HG02884 (cell line): ENCODE measurements around the gene MCRS1.
"Not testable (repeated sequence)": the region's sequence is repeated elsewhere in the genome, so short reads cannot be mapped to it uniquely, and the experiment has no call there.

Source experiments
- ATAC-seq: cut with Tn5 transposase; IDR thresholded peaks from one replicate; pipeline ENCODE4 v1.9.1; 2021; ENCODE audit warnings: mild to moderate bottlenecking, moderate library complexity; ENCODE audit not compliant: unreplicated experiment

The MCRS1 gene

DNA sequence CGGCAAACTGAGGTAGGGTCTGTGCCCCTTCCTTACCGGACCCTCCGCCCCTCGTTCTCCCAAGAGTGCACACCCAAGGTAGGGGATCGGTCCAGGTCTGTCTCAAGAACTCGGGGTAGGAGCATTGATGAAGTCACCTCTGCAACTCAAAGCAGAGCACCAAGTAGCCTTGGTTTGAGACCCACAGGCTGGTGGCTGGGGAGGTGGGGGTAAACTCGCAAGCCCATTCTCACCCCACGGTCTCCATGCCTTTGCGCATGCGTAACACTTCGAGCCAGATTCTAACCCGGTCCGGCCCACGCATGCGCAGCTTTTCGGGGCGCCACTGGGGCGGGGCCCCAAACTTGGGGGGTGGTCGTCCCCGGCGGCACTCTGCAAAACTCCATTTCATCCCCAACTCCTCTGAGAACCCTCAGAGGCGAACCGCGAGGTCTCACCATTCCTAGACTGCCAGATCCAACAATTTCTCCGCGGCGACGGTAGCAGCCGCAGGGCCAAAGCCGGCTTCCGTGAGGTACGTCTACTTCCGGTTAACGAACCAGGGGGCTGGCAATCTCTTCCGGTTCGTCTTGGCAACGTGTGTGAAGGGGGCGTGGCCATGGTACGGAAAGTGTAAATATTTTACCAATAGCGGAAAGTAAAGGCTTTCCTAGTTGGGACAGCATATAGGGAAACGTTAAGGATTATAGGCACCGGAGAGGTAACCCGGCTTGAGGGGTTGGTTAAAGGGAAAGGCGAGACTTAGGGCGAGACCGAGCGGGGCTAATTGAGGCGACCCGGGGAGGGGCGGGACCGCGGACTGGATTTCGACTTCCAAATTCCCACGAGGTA lies at the start of gene MCRS1:
Gene MCRS1 (minus strand): TSS at position 532 of the 831 bp plus-strand sequence. CDS start 1,411 bp downstream, outside the sequence.
- peak; percentile 75 for ATAC-seq

GRCh38 chr12:49616533-49617219 lies 48.7 kb upstream of the MCRS1 start:
- no peak for ATAC-seq

DNA sequence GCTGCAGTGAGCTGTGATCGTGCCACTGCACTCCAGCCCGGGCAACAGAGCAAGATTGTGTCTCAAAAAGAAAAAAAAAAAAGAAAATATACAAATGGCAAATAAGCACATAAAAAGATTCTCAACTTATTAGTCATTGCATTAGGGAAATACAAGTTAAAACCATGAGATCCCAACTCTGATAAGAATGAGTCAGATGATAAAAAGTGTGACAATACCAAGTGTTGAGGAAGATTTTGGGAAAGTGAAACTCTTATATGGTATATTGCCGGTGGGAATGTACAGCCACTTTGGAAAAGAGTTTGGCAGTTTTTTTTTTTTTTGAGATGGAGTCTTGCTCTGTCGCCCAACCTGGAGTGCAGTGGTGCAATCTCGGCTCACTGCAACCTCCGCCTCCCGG lies 47.8 kb upstream of the MCRS1 start:
- no peak for ATAC-seq

DNA sequence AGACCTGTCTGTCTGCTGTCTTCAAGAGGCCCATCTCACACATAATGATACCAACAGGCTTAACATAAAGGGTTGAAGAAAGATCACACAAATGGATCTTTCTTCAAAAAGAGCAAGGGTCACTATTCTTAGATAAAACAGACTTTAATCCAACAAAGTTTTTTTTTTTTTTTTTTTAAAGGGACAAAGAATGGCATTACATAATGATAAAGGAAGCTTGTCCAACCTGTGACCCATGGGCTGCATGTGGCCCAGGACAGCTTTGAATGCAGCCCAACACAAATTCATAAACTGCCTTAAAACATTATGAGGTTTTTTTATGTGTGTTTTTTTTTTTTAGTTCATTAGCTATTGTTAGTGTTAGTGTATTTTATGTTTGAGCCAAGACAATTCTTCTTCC lies 44.3 kb upstream of the MCRS1 start:
- no peak for ATAC-seq

- ATAC-seq: not testable (repeated sequence)
Observed at GRCh38 chr12:49610785-49611184, 42.8 kb upstream of the MCRS1 start.

DNA sequence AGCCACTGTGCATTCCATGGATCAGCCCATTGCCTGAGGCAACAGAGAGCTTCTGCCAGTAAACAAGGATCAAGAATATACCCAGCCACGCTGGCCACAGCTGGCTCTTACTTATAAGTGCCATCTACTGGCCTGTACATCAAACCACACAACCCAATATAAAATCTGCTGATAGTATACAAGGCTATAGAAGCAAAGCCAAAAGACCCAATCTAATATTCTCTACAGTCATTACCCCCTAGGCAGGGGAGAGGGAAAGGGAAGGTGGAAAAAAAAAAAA lies 41.9 kb upstream of the MCRS1 start:
- ATAC-seq: no peak

DNA sequence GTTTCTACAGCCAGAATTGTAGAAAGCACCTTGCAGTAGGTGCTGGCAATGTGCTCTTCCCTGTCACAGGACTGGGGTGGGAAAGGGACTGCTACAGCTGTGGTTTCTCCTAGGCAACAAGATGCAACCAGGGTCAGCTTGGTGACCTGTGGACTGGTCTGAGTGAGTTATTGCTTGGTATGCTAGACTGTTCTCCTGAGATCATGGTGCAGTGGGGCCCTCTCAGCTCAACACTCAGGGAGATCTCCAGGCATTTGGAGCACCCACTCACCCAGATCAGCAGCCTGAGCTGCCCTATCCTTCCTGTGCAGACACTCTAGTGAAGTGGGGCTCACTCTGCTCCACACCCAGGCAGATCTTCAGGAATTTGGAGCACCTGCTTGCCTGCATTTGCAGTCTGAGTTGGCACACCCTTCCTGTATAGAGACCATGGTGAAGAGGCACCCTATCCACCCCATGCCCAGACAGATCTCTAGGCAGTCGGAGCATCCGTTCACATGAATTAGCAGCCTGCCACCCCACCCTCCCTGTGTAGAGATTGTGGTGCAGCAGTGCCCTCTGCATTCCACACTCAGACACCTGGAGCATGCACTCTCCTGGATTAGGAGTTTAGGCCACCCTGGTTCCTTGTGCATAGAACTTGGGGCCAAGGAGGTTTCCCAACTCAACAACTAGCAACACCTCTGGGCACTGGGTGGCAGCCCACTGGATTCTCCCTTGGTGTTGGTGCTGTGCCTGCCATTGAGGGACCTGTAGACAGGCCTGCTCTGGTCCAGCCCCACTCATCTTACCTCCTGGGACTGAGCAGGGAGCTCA lies 41.3 kb upstream of the MCRS1 start:
- no peak for ATAC-seq

DNA sequence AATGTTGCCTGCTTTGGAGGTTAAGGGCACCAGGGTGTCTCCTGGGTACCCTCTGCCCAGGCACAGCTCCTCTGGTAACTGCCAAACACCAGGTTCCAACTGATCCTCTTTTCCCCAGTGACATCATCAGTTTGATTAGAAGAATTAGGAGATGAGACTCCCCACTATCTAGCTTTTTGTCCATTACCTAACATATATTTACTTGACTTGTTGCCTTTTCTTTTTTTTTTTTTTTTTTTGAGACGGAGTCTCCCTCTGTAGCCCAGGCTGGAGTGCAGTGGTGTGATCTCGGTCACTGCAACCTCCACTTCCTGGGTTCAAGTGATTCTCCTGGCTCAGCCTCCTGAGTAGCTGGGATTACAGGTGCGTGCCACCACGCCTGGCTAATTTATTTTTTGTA lies 37.6 kb upstream of the MCRS1 start, which contains the start of gene FAM186B:
Gene FAM186B (minus strand): TSS at position 101 of the 400 bp plus-strand sequence. CDS start 162 bp downstream, outside the sequence.
- not testable (repeated sequence) for ATAC-seq

GRCh38 chr12:49604856-49605255 lies 36.9 kb upstream of the MCRS1 start:
- ATAC-seq: no peak

GRCh38 chr12:49603721-49604120 lies 35.8 kb upstream of the MCRS1 start:
- no peak for ATAC-seq

DNA sequence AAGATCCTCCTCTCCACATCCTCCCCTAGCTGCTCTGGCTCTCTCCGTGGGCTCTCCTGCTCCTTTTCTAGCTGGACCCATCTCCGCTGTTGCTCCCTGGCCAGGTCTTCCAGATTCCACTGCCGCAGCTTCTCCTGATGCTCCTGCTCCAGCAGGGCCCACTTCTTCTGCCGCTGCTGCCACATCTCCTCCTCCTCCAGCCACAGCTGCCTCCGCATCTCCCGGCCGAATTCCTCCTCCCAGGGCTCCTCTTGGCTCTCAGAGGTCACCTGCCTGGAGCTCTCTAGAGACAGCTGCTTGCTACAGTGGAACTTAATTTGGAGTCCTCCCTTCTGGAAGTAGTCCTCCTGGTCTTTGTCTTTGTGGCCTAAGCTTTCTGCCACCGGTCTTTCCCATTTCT lies 32.0 kb upstream of the MCRS1 start:
- no peak for ATAC-seq

GRCh38 chr12:49598527-49598926 lies 30.6 kb upstream of the MCRS1 start:
- no peak for ATAC-seq

DNA sequence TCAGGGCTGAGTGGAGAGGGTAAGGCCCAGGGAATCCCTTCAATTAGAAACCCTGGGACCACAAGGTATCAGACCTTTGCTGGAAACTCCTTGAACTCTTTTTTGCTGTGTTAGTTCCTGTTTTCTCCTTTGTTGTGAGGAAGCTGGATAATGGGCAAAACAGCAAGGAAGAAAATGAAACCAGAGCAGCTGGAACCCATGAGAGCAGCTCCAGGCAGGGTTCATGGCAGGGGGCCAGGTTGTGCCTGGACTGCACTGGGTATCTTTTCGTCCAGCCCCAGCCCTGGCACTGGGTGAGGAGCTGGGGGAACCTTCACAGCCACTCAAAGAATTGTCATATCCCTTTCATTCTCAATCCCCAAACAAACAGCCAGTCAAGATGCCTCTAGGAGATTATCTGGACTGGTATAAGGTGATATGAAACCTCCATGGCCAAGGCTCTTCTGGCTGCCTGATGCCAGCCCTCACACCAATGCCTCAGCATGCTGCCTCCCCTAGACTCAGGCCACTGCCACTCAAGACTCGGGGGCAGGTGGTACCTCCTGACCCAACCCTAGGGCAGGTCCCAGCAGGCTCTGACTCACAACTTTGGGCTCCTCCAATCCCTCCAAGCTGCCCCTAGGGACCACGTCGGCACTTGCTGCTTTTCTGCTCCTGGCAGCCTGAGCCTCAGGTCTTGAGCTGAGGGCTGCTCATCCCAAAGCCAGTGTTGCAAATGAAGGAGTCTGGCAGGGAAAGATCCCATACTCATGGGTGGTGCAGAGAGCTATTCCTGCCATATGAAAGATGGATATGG lies 21.0 kb upstream of the MCRS1 start:
- ATAC-seq: no peak

GRCh38 chr12:49588281-49588680 lies 20.3 kb upstream of the MCRS1 start:
- ATAC-seq: no peak

DNA sequence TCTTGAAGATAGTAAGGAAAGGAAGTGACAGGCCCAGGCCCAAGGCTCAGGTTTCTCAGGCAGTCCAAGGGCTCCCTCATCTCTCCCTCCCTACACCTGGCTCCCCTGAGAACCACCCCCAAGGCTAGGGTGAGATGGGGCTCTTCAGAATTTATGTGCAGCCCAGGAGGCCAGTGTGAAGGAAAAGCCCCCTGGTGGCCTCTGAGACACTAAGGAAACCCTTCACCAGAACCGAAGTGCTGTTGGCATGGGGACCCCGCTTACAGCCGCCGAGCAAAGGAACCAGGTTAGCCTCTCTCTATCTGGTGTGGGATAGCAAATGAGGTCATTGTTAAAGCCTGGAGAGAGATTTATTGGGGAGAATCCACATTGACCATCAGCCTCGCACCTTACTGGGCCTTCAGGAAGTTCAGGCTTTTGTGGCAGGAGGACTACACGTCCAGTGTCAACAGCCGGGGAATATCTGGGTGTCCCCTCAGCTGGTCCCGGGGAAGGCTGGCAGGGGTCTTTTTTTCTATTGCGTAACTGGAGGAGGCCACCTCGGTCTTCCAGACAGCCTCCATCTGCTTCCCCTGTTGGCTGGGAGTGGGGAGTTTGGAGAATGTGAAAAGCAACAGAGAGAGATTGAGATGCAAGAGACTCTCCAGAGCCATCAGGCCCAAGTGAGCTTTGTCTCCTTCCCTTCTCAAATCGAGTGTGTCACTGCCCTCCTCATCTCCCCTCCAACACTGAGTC lies 19.4 kb upstream of the MCRS1 start:
- no peak for ATAC-seq

DNA sequence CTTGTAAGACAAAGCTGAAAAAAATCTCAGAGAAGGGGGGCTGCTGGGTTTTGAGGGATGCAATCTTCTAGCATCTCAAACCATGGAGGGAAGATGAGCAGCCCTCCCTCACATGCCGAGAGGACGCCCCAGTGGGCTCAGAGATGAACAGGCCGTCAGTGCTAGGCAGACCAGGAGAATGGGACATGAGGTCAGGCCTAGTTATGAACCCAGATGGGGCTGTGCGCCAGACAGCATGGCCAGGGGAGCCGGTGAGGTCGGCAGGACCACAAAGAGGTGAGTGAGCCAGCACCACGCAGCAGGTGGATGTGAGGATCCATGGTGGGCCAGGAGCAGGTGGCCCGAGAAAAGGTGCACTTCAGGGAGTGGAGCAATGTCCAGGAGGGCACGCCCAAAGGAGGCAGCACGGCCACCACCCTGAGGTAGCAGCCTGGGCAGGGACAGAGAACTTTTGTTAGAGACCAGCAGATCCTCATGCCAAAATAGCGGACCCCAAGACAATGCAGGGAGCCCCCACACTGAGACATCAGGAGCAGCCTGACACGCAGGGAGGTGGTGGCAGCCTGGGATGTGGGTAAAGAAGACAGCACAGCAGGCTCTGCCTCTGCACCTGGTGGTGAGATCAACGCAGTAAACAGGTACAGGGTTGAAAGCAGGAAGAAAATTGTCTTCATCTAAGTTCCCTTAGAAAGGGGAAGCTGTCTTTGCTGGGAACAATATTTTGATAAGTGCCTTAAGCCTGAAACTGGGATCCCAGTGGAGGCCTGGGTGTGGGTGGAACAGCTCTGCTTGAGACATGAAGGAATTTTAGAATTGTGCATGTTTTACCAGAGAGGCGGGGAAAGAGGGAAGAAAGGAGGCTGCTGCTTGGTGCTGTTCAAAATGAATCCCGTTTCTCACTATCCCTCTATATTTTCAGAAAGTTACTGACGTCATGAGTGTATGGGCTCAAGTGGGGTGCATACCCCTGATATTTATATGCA lies 17.8 kb upstream of the MCRS1 start:
- no peak for ATAC-seq

GRCh38 chr12:49584591-49584990 lies 16.6 kb upstream of the MCRS1 start:
- ATAC-seq: no peak

DNA sequence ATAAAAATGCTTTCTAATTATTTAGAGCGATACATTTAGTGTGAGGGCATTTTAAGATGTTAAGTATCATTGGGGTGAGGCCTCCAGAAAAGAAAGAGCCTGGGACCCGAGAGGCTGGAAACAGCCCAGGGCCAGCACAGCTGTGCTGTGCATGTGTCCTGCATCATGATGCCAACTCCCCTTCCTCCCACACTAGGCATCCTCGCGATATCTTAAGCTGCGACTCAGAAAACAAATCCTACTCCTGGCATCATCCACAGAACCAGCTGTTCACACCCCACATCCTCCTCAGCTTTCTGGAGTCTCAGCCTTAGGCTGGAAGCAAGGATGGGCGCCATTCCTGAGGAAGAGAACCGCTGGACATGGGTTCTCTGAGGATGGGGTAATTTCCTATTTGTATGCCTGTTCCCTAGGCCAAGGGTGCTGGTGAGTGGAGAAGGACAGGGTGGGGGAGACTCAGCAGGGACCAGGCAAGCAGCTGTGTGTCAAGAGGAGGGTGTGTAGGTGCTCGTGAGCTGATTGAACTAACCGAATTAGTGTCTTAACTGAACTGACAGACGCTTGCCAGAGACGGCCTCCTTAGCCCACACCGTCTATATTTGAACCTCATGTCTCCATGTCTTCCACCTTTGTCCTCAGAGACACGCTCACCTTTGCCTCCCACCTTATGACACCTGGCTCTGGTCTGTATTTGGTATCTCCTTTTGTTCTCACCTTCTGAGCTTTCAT lies 15.6 kb upstream of the MCRS1 start:
- ATAC-seq: no peak
